IPS-18c (cell line): ENCODE data around the gene AP4M1.
A peak's percentile ranks its signal among the peaks of the same experiment; 100 is the strongest.

Experiments
- H3K4me3 ChIP-seq: 2 replicates; pipeline ENCODE4 v1.7.0; 2013; ENCODE audit warnings: low read depth, mild to moderate bottlenecking, low read length, moderate library complexity; ENCODE audit not compliant: insufficient read depth
- H3K9me3 ChIP-seq: one replicate; pipeline ENCODE4 v1.6.1; 2013; ENCODE audit warnings: mild to moderate bottlenecking, low read length, moderate library complexity; ENCODE audit not compliant: control insufficient read depth, insufficient read depth

The AP4M1 gene

GRCh38 chr7:100147278-100147677 is 45.8 kb downstream of the AP4M1 start:
- H3K4me3 ChIP-seq = no peak overlapping the region

GRCh38 chr7:100148225-100148558 is 46.7 kb downstream of the AP4M1 start:
- H3K9me3 ChIP-seq = peaks cover 2% of the 10 kb centered on the region
- H3K4me3 ChIP-seq = peak overlapping the region; percentile 34

More at GRCh38 chr7:100147278-100147677, 45.8 kb downstream of the AP4M1 start:
- H3K9me3 ChIP-seq = peaks cover 2% of the 10 kb centered on the region

- Histone ChIP-seq H3K4me3 (peak within 1 kb of the TSS; percentile 95), H3K9me3 (peaks cover 2% of the 10 kb centered on the region)
Measured at GRCh38 chr7:100148559-100149328, 47.3 kb downstream of the AP4M1 start, which contains the start of gene LAMTOR4. LAMTOR4 (plus strand) TSS chr7:100148918; CDS start chr7:100148973, 55 bp downstream.

GRCh38 chr7:100152404-100152803 is 51.0 kb downstream of the AP4M1 start:
- peaks cover 2% of the 10 kb centered on the region for H3K9me3 ChIP-seq
- H3K4me3 ChIP-seq = no peak overlapping the region

GRCh38 chr7:100152937-100153666 is 51.7 kb downstream of the AP4M1 start:
- H3K9me3 ChIP-seq = peaks cover 2% of the 10 kb centered on the region
- no peak overlapping the region for H3K4me3 ChIP-seq

GRCh38 chr7:100153708-100154535 is 52.5 kb downstream of the AP4M1 start:
- Histone ChIP-seq H3K9me3 (peaks cover 2% of the 10 kb centered on the region), H3K4me3 (no peak overlapping the region)

- Histone ChIP-seq H3K4me3 (no peak overlapping the region), H3K9me3 (peaks cover 2% of the 10 kb centered on the region)
Measured at GRCh38 chr7:100154651-100155491, 53.4 kb downstream of the AP4M1 start.

- H3K4me3 ChIP-seq = no peak overlapping the region
Measured at GRCh38 chr7:100155553-100156317, 54.3 kb downstream of the AP4M1 start.

GRCh38 chr7:100156331-100157068 is 55.1 kb downstream of the AP4M1 start:
- no peaks in the 10 kb centered on the region for H3K9me3 ChIP-seq
- H3K4me3 ChIP-seq = no peak overlapping the region

More at GRCh38 chr7:100155553-100156317, 54.3 kb downstream of the AP4M1 start:
- H3K9me3 ChIP-seq = peaks cover 1% of the 10 kb centered on the region

GRCh38 chr7:100157069-100157333 is 55.6 kb downstream of the AP4M1 start:
- H3K4me3 ChIP-seq = no peak overlapping the region

GRCh38 chr7:100157334-100158228 is 56.1 kb downstream of the AP4M1 start:
- peak overlapping the region; percentile 94 for H3K4me3 ChIP-seq
- H3K9me3 ChIP-seq = no peaks in the 10 kb centered on the region

More at GRCh38 chr7:100157069-100157333, 55.6 kb downstream of the AP4M1 start:
- H3K9me3 ChIP-seq = no peaks in the 10 kb centered on the region
